IMR-90 (cell line): ENCODE data around the gene PTGR1.
"Not testable (repeated sequence)": the region's sequence is repeated elsewhere in the genome, so short reads cannot be mapped to it uniquely, and the experiment has no call there.

Source experiments
- BHLHE40 ChIP-seq: fragments of 150-350 bp; IDR thresholded peaks from 2 replicates; pipeline ENCODE4 v1.6.1; 2016; ENCODE audit warnings: mild to moderate bottlenecking, low read depth, low read length
- CEBPB ChIP-seq: IDR thresholded peaks from 2 replicates; pipeline ENCODE4 v1.6.1; 2012; ENCODE audit warnings: low read depth, low read length, improper control_type of control experiment
- NFE2L2 ChIP-seq: fragments of 150-350 bp; IDR thresholded peaks from 2 replicates; pipeline ENCODE4 v1.6.1; 2016; ENCODE audit warnings: low read depth, mild to moderate bottlenecking, low read length
- TF ChIP-seq, protein P1 (sequence below): conservative IDR thresholded peaks from 2 replicates; pipeline ENCODE4 v1.5.1; 2012; ENCODE audit warnings: mild to moderate bottlenecking, low read depth, low read length, improper control_type of control experiment
- TF ChIP-seq, protein P2 (sequence below): fragments of 150-350 bp; IDR thresholded peaks from 2 replicates; pipeline ENCODE4 v1.6.1; 2017; ENCODE audit warnings: mild to moderate bottlenecking, antibody characterized with exemption, low read length, low read depth

DNA sequence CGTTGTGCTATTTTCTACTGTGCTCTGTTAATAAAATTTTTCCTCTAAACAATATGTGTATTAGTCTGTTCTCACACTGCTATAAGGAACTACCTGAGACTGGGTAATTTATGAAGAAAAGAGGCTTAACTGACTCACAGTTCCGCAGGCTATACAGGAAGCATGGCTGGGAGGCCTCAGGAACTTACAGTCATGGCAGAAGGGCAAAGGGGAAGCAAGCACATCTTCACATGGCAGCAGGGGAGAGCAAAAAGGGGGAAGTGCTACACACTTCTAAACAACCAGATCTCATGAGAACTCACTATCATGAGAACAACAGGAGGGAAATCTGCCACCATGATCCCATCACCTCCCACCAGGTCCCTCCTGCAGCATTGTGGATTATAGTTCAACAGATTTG, 44.0 kb downstream of the PTGR1 start:
- TF ChIP-seq, protein P1, sequence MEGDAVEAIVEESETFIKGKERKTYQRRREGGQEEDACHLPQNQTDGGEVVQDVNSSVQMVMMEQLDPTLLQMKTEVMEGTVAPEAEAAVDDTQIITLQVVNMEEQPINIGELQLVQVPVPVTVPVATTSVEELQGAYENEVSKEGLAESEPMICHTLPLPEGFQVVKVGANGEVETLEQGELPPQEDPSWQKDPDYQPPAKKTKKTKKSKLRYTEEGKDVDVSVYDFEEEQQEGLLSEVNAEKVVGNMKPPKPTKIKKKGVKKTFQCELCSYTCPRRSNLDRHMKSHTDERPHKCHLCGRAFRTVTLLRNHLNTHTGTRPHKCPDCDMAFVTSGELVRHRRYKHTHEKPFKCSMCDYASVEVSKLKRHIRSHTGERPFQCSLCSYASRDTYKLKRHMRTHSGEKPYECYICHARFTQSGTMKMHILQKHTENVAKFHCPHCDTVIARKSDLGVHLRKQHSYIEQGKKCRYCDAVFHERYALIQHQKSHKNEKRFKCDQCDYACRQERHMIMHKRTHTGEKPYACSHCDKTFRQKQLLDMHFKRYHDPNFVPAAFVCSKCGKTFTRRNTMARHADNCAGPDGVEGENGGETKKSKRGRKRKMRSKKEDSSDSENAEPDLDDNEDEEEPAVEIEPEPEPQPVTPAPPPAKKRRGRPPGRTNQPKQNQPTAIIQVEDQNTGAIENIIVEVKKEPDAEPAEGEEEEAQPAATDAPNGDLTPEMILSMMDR, result not testable (repeated sequence)
- TF ChIP-seq, protein P2, sequence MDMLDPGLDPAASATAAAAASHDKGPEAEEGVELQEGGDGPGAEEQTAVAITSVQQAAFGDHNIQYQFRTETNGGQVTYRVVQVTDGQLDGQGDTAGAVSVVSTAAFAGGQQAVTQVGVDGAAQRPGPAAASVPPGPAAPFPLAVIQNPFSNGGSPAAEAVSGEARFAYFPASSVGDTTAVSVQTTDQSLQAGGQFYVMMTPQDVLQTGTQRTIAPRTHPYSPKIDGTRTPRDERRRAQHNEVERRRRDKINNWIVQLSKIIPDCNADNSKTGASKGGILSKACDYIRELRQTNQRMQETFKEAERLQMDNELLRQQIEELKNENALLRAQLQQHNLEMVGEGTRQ, result not testable (repeated sequence)
- TF ChIP-seq NFE2L2, CEBPB, BHLHE40: not testable (repeated sequence)
